ENCODE data around the gene ZYG11B. TPM values are rescaled to one million over a fixed set of nuclear protein-coding genes. Genes with fewer than 3 reads are reported as not detected.
"Not testable (repeated sequence)": the region's sequence is repeated elsewhere in the genome, so short reads cannot be mapped to it uniquely, and the experiment has no call there.

ZYG11B gene
- total RNA-seq, 1 experiment from 2014 or later: 15.8 TPM

DNA sequence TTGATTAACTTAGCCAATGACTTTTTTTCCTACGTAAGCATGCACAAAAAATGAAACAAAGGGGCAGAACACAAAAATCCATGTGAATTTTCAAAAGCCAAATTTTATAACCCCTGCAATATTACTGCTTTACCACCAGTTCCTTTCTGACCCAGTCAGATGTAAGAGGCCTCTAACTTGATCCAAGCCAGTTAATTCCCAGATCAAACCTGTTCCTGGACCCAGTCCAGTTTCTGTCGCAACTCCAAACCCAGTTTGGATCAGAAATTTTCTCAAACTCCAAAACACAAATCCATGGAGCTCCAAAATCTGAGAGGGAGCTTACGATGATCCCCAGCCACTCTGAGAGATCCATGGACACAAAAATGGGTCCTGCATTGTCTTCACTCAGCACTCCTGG lies 108.5 kb downstream of the ZYG11B start:
- in situ Hi-C loops (cut with HindIII; ENCODE audit: low sequenced_read_pairs): no loop called here
- no peak for DNase-seq (ENCODE audit: low spot score)

DNA sequence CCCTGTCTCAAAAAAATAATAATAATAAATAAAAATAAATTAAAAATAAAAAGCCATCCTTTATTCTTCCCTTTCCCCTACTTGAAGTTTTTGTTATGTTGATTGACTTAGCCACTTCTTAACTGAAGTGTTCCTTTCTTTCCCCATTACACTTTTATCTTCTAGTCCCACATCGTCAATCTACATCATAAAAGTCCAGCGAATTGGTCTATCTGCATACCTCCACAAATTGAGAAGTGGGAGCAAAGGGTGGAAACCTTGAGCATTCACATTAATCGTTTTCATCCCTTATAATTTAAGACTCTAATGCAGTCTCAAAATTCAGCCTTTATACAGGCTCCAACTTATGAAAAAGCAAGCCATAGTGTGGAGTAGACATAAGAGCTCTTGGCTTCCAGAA lies 109.8 kb downstream of the ZYG11B start:
- no peak for DNase-seq (ENCODE audit: low spot score)
- in situ Hi-C loops (cut with HindIII; ENCODE audit: low sequenced_read_pairs): no loop called here

DNA sequence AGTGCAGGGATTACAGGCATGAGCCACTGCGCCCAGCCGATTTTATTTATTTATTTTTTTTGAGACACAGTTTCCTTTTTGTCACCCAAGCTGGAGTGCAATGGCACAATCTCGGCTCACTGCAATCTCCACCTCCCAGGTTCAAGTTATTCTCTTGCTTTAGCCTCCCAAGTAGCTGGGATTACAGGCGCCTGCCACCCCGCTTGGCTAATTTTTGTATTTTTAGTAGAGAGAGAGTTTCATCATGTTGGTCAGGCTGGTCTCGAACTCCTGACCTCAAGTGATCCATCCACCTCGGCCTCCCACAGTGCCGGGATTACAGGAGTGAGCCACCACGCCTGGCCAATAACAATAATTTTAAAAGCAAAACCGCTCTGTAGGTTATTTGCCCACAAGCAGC lies 112.9 kb downstream of the ZYG11B start:
- in situ Hi-C loops (cut with HindIII; ENCODE audit: low sequenced_read_pairs); DNase-seq (ENCODE audit: low spot score): not testable (repeated sequence)

DNA sequence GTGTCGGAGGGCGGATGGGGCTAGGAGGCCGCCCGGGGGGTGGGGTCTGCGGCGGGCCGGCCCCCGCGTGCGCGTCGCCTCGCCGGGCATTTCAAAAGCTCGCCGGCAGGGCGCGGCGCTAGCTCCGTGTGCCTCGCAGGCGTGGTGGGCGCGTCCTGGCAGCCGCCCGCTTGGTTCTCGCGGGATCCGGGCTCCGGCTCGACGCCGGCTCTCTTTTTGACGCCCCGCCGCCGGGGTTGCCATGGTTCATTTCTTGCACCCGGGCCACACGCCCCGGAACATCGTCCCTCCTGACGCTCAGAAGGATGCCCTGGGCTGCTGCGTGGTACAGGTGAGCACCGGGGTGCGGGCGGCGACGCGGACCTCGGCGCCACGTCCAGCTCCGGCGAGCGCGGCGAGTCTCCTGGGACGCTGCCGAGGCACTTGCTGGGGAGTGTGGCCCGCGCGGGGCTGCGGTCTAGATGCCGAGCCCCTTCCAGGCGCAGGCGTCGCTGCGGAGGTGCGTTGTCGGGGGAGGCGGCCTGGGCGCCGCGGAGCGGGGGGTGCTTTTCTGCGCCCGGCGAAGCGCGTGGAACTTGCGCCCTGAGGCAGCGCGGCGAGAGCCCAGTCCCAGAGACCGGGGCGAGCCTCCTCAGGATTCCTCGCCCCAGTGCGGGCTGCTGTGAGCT lies 116.5 kb downstream of the ZYG11B start, which contains the start of gene ZYG11A:
Gene ZYG11A (plus strand): TSS at position 118 of the 668 bp plus-strand sequence. CDS start 124 bp downstream, at position 242.
- in situ Hi-C loops (cut with HindIII; ENCODE audit: low sequenced_read_pairs): no loop called here
- DNase-seq (ENCODE audit: low spot score): peak; percentile 28

DNA sequence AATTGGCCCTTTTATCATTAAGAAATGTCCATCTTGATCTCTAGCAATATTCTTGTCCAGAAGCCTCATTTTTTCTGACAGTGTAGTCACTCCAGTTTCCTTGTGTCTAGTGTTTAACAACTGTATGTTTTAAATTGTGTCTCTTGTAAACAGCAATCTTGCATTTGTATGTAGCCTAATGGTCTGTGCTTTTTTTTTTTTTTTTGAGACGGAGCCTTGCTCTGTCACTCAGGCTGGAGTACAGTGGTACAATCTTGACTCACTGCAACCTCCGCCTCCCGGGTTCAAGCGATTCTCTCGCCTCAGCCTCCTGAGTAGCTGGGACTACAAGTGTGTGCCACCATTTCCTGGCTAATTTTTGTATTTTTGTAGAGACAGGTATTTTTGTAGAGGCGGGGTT lies 118.9 kb downstream of the ZYG11B start:
- DNase-seq (ENCODE audit: low spot score); in situ Hi-C loops (cut with HindIII; ENCODE audit: low sequenced_read_pairs): not testable (repeated sequence)

DNA sequence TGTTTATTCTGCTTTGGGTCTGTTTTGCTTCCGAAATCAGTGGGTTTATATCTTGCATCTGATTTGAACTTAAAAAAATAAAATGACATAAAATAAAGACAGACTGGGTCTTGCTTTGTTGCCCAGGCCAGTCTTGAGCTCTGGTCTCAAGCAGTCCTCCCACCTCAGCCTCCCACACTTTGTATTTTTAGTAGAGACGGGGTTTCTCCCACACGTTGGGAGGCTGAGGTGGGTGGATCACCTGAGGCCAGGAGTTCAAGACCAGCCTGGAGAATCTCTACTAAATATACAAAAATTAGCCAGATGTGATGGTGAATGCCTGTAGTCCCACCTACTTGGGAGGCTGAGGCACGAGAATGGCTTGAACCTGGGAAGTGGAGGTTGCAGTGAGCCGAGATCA lies 122.2 kb downstream of the ZYG11B start:
- no peak for DNase-seq (ENCODE audit: low spot score)
- in situ Hi-C loops (cut with HindIII; ENCODE audit: low sequenced_read_pairs): no loop called here

DNA sequence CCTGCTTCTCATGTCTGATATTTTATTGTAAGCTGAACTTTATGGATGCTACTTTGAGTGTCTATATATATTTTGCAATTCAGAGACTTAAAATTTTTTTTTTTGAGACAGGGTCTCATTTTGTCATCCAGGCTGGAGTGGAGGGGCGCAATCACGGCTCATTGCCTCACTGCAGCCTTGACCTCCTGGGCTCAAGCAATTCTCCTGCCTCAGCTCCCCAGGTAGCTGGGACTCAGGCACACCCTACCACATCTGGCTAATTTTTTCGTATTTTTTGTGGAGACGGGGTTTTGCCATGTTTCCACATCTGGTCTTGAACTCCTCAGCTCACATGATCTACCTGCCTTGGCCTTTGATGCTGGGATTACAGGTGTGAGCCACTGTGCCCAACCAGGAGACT lies 124.7 kb downstream of the ZYG11B start:
- no peak for DNase-seq (ENCODE audit: low spot score)
- in situ Hi-C loops (cut with HindIII; ENCODE audit: low sequenced_read_pairs): no loop called here

DNA sequence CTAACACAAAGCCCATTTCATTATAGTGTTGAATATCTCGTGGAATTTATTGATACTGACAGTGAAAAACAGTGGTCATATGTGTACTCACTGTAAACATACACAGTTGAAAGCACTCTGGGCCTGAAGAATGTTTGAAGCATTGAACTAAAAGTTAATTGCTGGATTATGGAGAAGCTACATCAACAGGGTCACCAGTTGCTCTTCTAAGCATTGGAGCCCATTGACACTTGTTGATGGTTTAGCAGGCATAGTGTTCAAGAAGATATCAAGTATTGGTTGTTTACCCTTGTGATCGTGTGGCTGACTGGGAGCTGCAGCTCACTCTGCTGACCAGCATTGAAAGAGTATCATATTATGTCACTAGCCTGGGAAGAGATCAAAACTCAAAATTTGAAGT lies 126.6 kb downstream of the ZYG11B start:
- in situ Hi-C loops (cut with HindIII; ENCODE audit: low sequenced_read_pairs): no loop called here
- DNase-seq (ENCODE audit: low spot score): no peak

DNA sequence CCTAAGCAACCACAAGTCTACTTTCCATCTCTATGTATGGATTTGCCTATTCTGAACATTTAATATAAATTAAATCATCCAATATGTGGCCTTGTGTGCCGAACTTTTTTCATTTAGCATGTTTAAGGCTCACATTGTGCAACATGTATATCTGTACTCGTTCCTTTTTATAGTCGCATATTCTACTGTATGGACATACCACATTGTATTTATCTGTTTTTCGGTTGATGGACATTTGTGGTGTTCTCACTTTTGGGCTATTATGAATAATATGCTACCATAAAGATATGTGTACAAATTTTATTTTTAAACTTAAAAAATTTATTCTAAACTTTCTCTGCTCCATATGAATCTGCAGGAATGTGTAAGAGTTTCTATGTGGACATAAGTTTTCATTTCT lies 129.3 kb downstream of the ZYG11B start:
- no peak for DNase-seq (ENCODE audit: low spot score)
- in situ Hi-C loops (cut with HindIII; ENCODE audit: low sequenced_read_pairs): no loop called here

DNA sequence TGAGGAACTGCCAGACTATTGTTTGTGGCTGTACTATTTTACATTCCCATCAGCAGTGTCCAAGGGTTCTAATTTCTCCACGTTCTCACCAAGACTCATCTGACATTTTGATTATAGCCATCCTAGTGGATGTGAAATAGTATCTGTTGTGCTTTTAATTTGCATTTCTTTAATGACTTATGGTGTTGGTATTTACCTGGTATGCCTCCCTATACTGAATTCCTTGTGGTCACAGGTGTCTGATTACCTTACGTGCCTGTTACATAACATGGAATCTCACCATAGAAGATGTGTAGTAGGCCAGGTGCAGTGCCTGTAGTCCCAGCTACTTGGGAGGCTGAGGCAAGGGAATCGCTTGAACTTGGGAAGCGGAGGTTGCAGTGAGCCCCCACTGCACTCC lies 129.8 kb downstream of the ZYG11B start:
- no peak for DNase-seq (ENCODE audit: low spot score)
- in situ Hi-C loops (cut with HindIII; ENCODE audit: low sequenced_read_pairs): no loop called here

DNA sequence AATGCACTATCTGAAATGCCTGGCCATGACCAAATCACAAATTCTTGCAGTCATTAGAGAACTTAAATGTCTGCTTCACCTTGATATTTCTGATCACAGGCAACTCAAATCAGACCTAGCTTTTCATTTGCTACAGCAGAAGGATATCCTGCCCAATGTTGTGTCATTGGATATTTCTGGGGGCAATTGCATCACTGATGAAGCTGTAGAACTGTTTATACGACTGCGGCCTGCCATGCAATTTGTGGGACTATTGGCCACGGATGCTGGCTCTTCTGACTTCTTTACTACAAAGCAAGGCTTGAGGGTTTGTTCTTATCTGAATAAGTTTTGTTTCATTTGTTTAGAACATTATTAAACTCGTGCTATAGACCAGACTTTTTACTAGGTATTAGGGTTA lies 131.2 kb downstream of the ZYG11B start:
- DNase-seq (ENCODE audit: low spot score): no peak
- in situ Hi-C loops (cut with HindIII; ENCODE audit: low sequenced_read_pairs): no loop called here

DNA sequence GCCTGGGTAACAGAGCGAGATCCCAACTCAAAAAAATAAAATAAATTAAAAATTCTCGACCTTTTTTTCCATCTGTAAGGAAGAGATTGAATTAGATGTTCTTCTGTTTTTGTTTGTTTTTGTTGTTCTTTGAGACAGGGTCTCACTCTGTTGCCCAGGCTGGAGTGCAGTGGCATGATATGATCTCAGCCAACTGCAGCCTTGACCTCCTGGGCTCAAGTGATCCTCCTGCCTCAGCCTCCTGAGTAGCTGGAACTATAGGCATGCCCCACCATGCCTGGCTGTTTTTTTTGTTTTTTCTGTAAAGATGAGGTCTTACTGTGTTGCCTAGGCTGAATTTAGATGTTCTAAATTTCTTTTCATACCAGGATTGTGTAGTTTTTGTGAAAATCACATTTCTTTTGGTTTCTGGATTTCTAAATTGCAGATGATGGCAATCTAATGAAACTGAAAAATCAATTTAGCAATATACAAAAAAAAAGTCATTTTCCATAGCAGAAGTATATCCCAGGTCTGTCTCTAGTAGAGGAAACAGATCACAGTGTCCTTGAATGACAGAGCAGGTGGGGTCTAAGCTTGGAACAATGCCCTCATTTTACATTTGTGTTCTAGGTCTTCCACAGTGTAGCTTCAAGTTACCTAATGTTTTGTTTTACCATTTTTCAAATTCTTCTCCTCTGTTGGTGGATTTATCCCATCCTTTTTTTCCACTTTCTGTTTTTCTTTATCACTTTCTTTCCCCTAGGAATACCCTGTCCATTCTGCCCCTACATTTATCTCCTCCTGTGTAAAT lies 136.6 kb downstream of the ZYG11B start:
- in situ Hi-C loops (cut with HindIII; ENCODE audit: low sequenced_read_pairs): no loop called here
- no peak for DNase-seq (ENCODE audit: low spot score)

DNA sequence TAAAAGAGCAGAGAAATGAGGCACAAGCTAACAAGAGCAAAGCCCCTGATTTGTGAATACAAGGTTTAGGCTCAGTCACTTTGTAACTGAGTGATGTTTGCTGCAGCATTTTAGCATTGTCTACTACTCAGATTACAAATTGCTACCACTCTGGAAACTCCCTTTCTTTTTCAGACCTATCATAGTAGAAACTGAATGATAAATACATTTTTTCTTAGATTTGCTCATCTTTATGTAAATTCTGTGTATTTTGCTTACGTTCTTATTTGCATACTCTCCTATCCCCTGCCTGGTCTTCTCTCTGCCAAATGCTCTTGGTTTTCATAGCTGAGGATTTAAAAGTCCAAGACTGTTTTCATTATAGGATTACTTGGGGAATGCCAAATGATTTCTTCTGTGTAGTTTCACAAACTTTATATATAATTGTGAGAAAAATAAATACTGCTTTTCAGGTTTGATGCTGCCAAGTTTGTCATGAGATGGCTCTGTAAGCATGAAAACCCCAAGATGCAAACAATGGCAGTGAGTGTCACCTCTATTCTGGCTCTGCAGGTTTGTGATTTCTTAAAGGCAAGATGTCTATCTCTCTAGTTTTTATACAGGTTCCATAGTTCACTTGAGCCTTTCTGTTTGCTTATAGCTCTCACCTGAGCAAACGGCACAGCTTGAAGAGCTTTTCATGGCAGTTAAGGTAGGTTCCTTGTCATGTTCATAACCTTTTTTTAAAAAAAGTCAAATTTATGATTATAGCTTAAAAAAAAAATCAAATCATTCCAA lies 141.0 kb downstream of the ZYG11B start:
- no peak for DNase-seq (ENCODE audit: low spot score)
- in situ Hi-C loops (cut with HindIII; ENCODE audit: low sequenced_read_pairs): no loop called here

DNA sequence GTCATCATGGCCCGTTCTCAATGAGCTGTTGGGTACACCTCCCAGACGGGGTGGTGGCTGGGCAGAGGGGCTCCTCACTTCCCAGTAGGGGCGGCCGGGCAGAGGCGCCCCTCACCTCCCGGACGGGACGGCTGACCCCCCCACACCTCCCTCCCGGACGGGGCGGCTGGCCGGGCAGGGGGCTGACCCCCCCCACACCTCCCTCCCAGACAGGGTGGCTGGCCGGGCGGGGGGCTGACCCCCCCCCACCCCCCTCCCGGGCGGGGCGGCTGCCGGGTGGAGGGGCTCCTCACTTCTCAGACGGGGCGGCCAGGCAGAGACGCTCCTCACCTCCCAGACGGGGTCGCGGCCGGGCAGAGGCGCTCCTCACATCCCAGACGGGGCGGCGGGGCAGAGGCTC lies 143.5 kb downstream of the ZYG11B start:
- DNase-seq (ENCODE audit: low spot score); in situ Hi-C loops (cut with HindIII; ENCODE audit: low sequenced_read_pairs): not testable (repeated sequence)

DNA sequence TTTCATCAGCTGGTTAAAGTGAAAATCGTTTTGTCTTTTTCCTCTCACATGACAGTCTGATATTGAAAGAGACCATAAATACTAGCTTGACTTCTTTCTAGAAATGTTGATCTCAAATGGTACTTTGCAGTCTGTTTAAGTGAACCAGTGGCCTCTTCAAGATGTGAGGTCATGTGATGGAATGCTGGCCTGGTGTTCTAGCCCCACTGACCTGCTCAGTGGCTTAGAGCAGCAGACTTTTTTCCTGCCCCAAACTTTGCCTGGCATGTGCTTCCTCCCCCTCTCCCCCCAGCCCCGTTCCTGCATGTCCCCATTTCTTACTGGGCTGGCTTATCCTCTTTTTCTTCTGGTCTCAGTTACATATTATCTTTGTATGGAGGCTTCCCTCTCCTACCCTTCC lies 150.6 kb downstream of the ZYG11B start:
- no peak for DNase-seq (ENCODE audit: low spot score)
- in situ Hi-C loops (cut with HindIII; ENCODE audit: low sequenced_read_pairs): no loop called here

Other genes starting within 250 kb of the ZYG11B start
- gene TUT4, start 173.4 kb upstream of the ZYG11B start, total RNA-seq (2014; rRNA removed; shearing (Covaris generic)): 12.2 and 17.1 TPM in 2 replicates
- not detected in 2 replicates for gene GPX7, start 124.1 kb upstream of the ZYG11B start, total RNA-seq (2014; rRNA removed; shearing (Covaris generic))
- gene SHISAL2A, start 93.3 kb upstream of the ZYG11B start, total RNA-seq (2014; rRNA removed; shearing (Covaris generic)): not detected in 2 replicates
- 13.2 and 20.8 TPM in 2 replicates for gene COA7, start 28.1 kb upstream of the ZYG11B start, total RNA-seq (2014; rRNA removed; shearing (Covaris generic))
- gene ZYG11A, start 116.3 kb downstream of the ZYG11B start, total RNA-seq (2014; rRNA removed; shearing (Covaris generic)): 8.6 and 10.2 TPM in 2 replicates
- gene ECHDC2, start 195.3 kb downstream of the ZYG11B start, total RNA-seq (2014; rRNA removed; shearing (Covaris generic)): 0.37 TPM in 1 of 2 replicates, not detected in the other
- 47.9 and 50.9 TPM in 2 replicates for gene SCP2, start 200.8 kb downstream of the ZYG11B start, total RNA-seq (2014; rRNA removed; shearing (Covaris generic))